HG02763 (cell line): ENCODE measurements around the gene APOA1.
"Not testable (repeated sequence)": the region's sequence is repeated elsewhere in the genome, so short reads cannot be mapped to it uniquely, and the experiment has no call there.

Source experiments
- ATAC-seq: cut with Tn5 transposase; IDR thresholded peaks from one replicate; pipeline ENCODE4 v1.9.1; 2021; ENCODE audit warnings: mild to moderate bottlenecking, moderate library complexity; ENCODE audit not compliant: unreplicated experiment

APOA1 gene

GRCh38 chr11:116835042-116835772 lies 2.2 kb downstream of the APOA1 start:
- no peak for ATAC-seq

- ATAC-seq: not testable (repeated sequence)
These were observed 2.8 kb downstream of the APOA1 start for GRCh38 chr11:116834535-116835041.

DNA sequence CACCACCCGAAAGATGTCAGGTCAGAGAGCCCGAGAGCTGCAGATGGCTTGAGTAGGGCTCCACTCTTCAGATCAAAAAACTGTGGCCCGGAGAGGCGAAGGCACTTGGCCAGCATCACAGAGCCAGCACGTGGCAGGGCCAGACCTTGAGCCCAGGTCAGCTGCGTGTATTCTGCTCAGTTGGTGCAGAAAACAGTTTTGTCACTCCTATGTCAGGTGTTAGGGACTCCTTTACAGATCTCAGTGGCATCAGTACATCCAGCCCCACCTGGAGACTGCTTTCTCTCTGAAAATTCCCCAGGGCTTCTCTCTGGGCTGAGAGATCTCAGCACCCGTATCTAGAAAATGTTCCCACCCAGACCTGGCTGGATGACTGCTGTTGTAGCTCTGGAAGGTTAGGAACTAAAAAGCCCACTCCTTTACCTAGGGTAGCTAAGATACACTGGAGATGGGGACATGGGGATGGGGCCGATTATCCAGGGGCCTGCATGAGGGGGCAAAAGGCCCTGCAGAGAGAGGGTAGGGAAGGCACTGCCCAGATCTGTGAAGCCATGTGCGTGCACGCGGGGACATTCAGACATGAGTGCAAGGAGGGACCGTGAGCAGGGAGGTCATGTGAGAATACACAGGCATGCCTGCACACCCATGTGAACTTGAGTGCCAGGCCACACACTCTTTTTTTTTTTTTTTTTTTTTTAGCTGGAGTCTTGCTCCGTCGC lies 3.4 kb downstream of the APOA1 start:
- no peak for ATAC-seq

GRCh38 chr11:116833491-116833815 lies 4.0 kb downstream of the APOA1 start:
- no peak for ATAC-seq

DNA sequence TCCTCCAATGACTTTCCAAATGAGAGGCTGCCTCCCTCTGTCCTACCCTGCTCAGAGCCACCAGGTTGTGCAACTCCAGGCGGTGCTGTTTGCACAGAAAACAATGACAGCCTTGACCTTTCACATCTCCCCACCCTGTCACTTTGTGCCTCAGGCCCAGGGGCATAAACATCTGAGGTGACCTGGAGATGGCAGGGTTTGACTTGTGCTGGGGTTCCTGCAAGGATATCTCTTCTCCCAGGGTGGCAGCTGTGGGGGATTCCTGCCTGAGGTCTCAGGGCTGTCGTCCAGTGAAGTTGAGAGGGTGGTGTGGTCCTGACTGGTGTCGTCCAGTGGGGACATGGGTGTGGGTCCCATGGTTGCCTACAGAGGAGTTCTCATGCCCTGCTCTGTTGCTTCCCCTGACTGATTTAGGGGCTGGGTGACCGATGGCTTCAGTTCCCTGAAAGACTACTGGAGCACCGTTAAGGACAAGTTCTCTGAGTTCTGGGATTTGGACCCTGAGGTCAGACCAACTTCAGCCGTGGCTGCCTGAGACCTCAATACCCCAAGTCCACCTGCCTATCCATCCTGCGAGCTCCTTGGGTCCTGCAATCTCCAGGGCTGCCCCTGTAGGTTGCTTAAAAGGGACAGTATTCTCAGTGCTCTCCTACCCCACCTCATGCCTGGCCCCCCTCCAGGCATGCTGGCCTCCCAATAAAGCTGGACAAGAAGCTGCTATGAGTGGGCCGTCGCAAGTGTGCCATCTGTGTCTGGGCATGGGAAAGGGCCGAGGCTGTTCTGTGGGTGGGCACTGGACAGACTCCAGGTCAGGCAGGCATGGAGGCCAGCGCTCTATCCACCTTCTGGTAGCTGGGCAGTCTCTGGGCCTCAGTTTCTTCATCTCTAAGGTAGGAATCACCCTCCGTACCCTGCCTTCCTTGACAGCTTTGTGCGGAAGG lies 4.8 kb downstream of the APOA1 start:
- no peak for ATAC-seq

GRCh38 chr11:116831790-116832349 lies 5.6 kb downstream of the APOA1 start:
- no peak for ATAC-seq

DNA sequence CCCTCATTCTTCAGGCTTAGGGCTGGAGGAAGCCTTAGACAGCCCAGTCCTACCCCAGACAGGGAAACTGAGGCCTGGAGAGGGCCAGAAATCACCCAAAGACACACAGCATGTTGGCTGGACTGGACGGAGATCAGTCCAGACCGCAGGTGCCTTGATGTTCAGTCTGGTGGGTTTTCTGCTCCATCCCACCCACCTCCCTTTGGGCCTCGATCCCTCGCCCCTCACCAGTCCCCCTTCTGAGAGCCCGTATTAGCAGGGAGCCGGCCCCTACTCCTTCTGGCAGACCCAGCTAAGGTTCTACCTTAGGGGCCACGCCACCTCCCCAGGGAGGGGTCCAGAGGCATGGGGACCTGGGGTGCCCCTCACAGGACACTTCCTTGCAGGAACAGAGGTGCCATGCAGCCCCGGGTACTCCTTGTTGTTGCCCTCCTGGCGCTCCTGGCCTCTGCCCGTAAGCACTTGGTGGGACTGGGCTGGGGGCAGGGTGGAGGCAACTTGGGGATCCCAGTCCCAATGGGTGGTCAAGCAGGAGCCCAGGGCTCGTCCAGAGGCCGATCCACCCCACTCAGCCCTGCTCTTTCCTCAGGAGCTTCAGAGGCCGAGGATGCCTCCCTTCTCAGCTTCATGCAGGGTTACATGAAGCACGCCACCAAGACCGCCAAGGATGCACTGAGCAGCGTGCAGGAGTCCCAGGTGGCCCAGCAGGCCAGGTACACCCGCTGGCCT lies 7.1 kb downstream of the APOA1 start:
- ATAC-seq: no peak

DNA sequence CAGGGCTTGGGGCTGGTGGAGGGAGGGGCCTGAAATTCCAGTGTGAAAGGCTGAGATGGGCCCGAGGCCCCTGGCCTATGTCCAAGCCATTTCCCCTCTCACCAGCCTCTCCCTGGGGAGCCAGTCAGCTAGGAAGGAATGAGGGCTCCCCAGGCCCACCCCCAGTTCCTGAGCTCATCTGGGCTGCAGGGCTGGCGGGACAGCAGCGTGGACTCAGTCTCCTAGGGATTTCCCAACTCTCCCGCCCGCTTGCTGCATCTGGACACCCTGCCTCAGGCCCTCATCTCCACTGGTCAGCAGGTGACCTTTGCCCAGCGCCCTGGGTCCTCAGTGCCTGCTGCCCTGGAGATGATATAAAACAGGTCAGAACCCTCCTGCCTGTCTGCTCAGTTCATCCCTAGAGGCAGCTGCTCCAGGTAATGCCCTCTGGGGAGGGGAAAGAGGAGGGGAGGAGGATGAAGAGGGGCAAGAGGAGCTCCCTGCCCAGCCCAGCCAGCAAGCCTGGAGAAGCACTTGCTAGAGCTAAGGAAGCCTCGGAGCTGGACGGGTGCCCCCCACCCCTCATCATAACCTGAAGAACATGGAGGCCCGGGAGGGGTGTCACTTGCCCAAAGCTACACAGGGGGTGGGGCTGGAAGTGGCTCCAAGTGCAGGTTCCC lies 7.8 kb downstream of the APOA1 start, which contains the start of gene APOC3:
Gene APOC3 (plus strand): TSS at position 383 of the 659 bp plus-strand sequence. CDS start 676 bp downstream, outside the sequence.
- ATAC-seq: no peak

DNA sequence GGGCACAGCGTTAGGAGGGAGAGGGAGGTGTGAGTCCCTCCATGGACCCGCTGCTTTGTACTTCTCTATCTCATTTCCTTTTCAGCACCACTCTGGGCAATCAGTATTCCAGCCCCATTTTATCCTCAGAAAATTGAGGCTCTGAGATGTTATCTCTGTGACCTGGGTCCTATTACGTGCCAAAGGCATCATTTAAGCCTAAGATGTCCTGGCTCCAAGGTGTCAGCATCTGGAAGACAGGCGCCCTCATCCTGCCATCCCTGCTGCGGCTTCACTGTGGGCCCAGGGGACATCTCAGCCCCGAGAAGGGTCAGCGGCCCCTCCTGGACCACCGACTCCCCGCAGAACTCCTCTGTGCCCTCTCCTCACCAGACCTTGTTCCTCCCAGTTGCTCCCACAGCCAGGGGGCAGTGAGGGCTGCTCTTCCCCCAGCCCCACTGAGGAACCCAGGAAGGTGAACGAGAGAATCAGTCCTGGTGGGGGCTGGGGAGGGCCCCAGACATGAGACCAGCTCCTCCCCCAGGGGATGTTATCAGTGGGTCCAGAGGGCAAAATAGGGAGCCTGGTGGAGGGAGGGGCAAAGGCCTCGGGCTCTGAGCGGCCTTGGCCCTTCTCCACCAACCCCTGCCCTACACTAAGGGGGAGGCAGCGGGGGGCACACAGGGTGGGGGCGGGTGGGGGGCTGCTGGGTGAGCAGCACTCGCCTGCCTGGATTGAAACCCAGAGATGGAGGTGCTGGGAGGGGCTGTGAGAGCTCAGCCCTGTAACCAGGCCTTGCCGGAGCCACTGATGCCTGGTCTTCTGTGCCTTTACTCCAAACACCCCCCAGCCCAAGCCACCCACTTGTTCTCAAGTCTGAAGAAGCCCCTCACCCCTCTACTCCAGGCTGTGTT lies 8.5 kb downstream of the APOA1 start:
- ATAC-seq: no peak

DNA sequence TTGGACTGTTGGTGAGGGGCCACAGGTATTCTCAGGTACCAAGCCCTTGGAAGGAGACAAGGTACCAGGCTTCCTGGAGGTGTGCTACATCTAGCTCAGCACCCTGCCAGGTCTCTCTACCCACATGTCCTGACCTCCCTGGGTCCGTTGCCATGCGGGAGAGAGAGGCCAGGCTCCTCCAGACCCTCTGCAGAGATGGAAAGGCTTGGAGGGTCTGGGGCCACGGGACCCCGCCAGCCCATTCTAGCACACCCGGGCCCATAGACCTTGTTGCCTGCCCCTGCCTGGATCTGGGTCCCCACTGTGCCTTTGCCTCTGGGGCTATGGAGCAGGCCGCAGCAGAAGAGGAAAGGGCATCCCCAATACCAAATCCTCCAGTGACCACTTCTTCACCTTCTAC lies 10.0 kb downstream of the APOA1 start:
- no peak for ATAC-seq

DNA sequence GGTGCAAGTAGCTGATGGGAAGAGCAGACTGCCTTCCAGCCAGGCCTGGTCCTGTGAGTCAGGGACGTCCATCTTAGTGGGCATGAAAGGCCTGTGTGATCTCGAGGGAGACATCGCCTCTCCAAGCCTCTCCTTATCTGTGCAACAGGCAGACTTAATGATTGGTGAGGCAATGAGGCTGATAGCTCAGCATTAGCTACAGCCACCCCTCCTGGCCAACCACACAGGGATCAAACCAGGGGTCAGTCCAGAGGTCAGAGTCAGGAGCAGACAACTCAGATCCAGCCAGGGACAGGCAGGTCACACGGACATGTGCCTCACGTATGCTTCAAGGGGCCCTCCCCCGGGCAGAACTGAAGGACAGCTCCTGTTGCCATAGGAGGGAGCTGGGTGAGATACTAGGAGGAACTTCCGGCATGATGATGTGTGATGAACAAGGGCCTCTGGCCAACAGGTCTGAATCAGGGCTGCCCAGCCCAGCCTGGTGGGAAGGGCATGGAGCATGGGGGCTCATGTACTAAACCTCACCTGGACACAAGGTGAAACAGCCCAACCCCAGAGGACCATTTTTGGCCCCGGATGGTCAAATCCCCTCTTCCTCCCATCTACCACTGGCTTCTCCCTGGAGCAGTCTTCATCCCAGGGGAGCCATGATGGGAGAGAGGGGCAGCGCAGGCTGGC lies 10.5 kb downstream of the APOA1 start:
- no peak for ATAC-seq

- no peak for ATAC-seq
These were observed 11.3 kb downstream of the APOA1 start for GRCh38 chr11:116825854-116826750.

- no peak for ATAC-seq
These were observed 12.0 kb downstream of the APOA1 start for GRCh38 chr11:116825434-116825833.

DNA sequence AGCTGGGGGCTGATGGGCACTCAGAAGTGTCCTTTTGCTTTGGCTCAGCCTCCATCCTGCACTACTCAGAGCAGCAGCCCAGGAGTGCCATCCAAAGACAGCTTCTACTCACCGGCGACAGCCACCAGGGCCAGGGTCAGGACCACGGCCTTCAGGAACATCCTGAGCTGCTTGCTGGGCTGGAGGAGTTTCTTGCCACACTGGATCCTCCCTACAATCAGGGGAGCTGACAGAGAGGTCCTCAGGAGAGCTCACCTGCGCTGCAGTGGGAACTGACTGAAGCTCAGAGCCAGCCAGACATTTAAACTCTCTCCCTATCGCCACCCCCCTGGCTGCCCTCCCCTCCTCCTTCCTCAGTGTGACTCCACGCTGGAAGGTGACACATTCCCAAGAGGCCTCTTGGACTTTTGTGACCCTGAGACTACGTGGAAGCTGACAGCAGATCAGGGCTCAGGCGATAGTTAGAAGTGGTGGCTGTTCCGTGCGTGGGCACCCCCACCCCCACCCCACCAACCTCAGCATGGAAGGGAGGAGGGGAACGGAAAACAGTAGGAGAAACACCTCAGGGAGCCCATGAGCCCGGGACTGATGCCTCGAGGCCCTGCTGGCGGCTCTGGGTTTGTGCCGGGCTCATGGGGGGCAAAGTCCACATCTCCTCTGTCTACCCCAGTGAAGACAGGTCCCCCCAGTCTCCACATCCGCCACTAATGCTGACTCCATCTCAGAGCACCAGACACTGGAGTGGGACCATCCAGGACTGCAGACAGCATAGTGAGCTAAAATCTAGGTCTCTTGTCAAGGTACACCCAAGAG lies 14.2 kb downstream of the APOA1 start, which contains the start of gene APOA4:
Gene APOA4 (minus strand): TSS at position 274 of the 813 bp plus-strand sequence. CDS start 113 bp downstream, at position 161.
- no peak for ATAC-seq

DNA sequence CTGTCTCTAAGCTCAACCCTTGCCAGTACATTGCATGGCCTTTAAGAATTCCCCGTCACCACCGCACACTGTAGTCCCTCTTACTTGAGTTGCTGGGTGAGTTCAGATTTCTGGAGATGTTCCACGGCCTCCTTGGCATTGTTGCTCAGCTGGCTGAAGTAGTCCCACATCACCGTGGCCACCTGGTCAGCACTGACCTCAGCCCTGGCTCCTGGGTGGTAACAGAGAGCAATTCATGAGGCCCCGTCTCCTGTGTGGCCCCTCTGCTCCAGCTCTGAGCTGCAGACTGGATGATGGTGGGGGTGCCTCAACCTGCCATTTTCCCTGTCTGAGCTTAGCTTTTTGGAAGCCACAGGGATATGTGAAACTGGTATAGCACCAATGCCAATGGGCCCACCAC lies 14.8 kb downstream of the APOA1 start:
- ATAC-seq: no peak
